ENCODE data around the gene MBD5. TPM values are rescaled to one million over a fixed set of nuclear protein-coding genes. Genes with fewer than 3 reads are reported as not detected.

Gene MBD5
- total RNA-seq (ENCODE audit: unreplicated experiment): 59.3 TPM
- long read RNA-seq, partial matches to known transcripts: 2 of 3 reads
- long read RNA-seq, other reads (novel, unspliced or antisense): 0 of 3 reads

DNA sequence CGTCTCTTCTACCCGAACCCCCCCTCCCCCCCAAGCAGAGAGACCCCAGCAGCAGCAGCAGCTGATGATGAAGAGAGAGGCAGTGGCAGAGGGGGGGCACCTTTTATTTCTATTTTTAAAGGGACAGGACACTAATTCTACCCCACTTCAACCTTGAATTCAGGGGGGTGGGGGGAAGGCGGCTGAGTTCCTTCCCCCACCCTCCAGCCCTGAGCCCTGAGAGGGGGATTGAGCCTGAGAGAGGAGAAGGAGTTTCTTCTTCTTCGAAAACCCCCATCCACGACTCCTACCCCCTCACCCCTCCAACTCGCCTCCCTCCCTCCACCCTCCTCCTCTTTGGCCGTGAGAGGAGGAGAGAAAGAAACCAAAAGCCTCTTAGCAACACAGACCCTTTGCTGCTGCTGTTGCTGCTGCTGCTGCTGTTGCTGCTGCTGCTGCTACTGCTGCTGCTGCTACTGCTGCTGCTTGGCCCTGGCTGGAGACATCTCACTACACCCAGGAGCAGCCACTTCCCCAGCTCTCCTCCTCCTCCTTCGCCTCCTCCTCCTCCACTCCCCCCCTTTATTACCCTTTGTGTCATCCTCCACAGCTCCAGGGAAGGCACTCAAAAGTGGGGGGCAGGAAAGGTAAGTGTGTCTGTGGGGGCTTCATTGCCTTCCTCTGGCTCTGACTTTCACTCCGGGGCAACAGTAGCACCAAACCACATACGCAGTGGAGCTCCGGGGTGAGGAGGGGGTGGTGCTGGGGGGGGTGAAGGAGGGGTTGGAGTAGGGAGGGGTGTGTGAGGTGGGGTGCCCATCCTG, at the start of gene MBD5:
MBD5 (plus strand) TSS at position 33 of the 803 bp plus-strand sequence.
- H3K27me3 Mint-ChIP-seq (ENCODE audit: unreplicated experiment): peaks cover 10% of the 10 kb centered on the region
- peak; percentile 46 for DNase-seq (ENCODE audit: low spot score)
- peak within 1 kb of the TSS; percentile 95 for H3K27ac Mint-ChIP-seq (ENCODE audit: unreplicated experiment)

DNA sequence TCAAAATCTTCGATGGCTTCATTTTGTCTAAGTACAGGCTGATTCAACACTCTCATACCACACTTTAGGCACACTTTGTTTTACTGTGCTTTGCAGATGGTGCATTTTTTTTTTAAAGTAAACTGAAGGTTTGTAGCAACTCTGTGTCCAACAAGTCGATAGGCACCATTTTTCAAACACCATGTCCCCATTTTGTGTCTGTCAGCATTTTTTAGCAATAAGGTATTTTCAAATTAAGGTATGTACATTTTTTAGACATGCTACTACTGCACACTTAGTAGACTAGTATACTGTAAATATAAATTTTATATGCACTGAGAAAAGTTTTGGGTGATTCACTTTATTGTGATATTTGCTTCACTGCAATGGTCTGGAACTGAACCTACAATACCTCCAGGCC, 44.8 kb upstream of the MBD5 start:
- H3K4me3 Mint-ChIP-seq (ENCODE audit: unreplicated experiment): no peak overlapping the region
- no peak for DNase-seq (ENCODE audit: low spot score)
- H3K9me3 Mint-ChIP-seq (ENCODE audit: unreplicated experiment): no peaks in the 10 kb centered on the region
- TF ChIP-seq, protein P1, sequence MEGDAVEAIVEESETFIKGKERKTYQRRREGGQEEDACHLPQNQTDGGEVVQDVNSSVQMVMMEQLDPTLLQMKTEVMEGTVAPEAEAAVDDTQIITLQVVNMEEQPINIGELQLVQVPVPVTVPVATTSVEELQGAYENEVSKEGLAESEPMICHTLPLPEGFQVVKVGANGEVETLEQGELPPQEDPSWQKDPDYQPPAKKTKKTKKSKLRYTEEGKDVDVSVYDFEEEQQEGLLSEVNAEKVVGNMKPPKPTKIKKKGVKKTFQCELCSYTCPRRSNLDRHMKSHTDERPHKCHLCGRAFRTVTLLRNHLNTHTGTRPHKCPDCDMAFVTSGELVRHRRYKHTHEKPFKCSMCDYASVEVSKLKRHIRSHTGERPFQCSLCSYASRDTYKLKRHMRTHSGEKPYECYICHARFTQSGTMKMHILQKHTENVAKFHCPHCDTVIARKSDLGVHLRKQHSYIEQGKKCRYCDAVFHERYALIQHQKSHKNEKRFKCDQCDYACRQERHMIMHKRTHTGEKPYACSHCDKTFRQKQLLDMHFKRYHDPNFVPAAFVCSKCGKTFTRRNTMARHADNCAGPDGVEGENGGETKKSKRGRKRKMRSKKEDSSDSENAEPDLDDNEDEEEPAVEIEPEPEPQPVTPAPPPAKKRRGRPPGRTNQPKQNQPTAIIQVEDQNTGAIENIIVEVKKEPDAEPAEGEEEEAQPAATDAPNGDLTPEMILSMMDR (IDR thresholded peaks at IDR 0.05; ENCODE audit: unreplicated experiment): no peak
- no peaks in the 10 kb centered on the region for H3K27me3 Mint-ChIP-seq (ENCODE audit: unreplicated experiment)
- no peaks in the 10 kb centered on the region for H3K36me3 Mint-ChIP-seq (ENCODE audit: low read depth, unreplicated experiment)
- no peak overlapping the region for H3K27ac Mint-ChIP-seq (ENCODE audit: unreplicated experiment)
- H3K4me1 Mint-ChIP-seq (ENCODE audit: unreplicated experiment): peaks cover 9% of the 10 kb centered on the region

More for the DNA sequence above, at the start of gene MBD5:
- Mint-ChIP-seq H3K4me1 (ENCODE audit: unreplicated experiment) (peaks cover 37% of the 10 kb centered on the region), H3K36me3 (ENCODE audit: low read depth, unreplicated experiment) (no peaks in the 10 kb centered on the region), H3K4me3 (ENCODE audit: unreplicated experiment) (peak within 1 kb of the TSS; percentile 100), H3K9me3 (ENCODE audit: unreplicated experiment) (no peaks in the 10 kb centered on the region)
- TF ChIP-seq, protein P1 (IDR thresholded peaks at IDR 0.05; ENCODE audit: unreplicated experiment): no peak

DNA sequence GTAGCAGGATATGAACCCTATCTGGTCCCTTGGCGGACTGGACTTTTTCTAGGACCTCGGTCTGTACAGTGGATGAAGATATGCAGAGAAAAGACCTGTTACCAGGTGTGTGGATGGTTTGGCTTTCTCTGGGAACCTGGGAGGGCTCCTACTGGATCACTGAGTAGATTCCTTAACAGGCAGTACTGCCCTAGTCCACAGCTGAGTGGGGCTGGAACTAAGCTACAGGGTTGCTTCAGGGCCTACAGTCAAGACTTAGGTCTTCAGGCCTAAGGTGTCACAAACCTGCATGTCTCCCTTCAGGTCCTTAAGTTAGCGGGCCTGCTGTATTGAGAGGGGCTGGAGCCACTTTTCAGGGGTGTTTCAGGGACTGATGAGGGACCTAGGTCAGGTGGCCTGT, 43.2 kb upstream of the MBD5 start:
- Mint-ChIP-seq H3K9me3 (ENCODE audit: unreplicated experiment) (no peaks in the 10 kb centered on the region), H3K27ac (ENCODE audit: unreplicated experiment) (no peak overlapping the region)

DNA sequence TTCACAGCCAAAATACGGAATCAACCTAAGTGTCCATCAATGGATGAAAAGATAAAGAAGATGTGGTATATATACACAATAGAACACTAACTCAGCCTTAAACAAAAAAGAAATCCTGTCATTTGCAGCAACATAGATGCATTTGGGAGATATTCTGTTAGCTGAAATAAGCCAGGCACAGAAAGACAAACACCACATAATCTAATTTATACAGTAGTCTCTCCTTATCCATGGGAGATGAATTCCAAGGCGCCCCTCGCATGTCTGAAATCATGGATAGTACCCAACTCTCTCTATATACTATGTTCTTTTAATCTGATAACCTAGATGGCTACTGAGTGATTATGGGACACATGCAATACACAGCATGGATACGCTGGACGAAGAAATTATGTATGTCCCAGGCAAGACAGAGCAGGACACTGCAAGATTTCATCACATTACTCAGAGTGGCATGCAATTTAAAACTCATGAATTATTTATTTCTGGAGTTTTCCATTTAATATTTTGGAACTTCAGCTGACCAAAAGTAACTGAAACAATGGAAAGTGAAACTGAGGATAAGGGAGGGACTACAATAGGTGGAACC, 39.9 kb upstream of the MBD5 start:
- Mint-ChIP-seq H3K4me3 (ENCODE audit: unreplicated experiment) (no peak overlapping the region), H3K27ac (ENCODE audit: unreplicated experiment) (no peak overlapping the region), H3K9me3 (ENCODE audit: unreplicated experiment) (no peaks in the 10 kb centered on the region), H3K36me3 (ENCODE audit: low read depth, unreplicated experiment) (no peaks in the 10 kb centered on the region), H3K27me3 (ENCODE audit: unreplicated experiment) (no peaks in the 10 kb centered on the region), H3K4me1 (ENCODE audit: unreplicated experiment) (peaks cover 11% of the 10 kb centered on the region)
- no peak for DNase-seq (ENCODE audit: low spot score)
- TF ChIP-seq, protein P1 (IDR thresholded peaks at IDR 0.05; ENCODE audit: unreplicated experiment): no peak

More for the DNA sequence above, 43.2 kb upstream of the MBD5 start:
- Mint-ChIP-seq H3K4me3 (ENCODE audit: unreplicated experiment) (no peak overlapping the region), H3K36me3 (ENCODE audit: low read depth, unreplicated experiment) (no peaks in the 10 kb centered on the region), H3K27me3 (ENCODE audit: unreplicated experiment) (no peaks in the 10 kb centered on the region), H3K4me1 (ENCODE audit: unreplicated experiment) (peaks cover 11% of the 10 kb centered on the region)
- TF ChIP-seq, protein P1 (IDR thresholded peaks at IDR 0.05; ENCODE audit: unreplicated experiment): no peak
- no peak for DNase-seq (ENCODE audit: low spot score)

DNA sequence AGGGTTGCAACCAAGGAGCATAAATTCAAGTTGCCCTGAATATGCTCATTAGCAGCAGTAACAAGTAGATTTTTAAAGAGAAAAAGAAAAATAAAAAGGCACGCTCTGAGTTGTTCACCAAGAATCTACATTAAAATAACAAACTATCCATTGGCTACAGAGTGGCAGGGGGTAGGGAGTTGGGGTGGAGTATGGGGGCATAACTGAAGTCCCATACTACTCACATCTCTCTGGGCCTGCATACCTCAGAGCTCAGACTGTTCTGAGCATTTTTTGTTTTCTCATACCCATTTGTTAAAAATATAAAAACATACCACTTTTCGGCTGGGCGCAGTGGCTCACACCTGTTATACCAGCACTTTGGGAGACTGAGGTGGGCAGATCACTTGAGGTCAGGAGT, 31.8 kb upstream of the MBD5 start:
- peaks cover 1% of the 10 kb centered on the region for H3K36me3 Mint-ChIP-seq (ENCODE audit: low read depth, unreplicated experiment)
- no peak for DNase-seq (ENCODE audit: low spot score)
- no peak overlapping the region for H3K4me3 Mint-ChIP-seq (ENCODE audit: unreplicated experiment)
- H3K4me1 Mint-ChIP-seq (ENCODE audit: unreplicated experiment): peaks cover 4% of the 10 kb centered on the region
- TF ChIP-seq, protein P1 (IDR thresholded peaks at IDR 0.05; ENCODE audit: unreplicated experiment): no peak
- H3K27ac Mint-ChIP-seq (ENCODE audit: unreplicated experiment): no peak overlapping the region
- no peaks in the 10 kb centered on the region for H3K9me3 Mint-ChIP-seq (ENCODE audit: unreplicated experiment)
- H3K27me3 Mint-ChIP-seq (ENCODE audit: unreplicated experiment): no peaks in the 10 kb centered on the region
